HG02642 (cell line): ENCODE results near the gene ITPRIP.

Experiments used
- ATAC-seq: cut with Tn5 transposase; IDR thresholded peaks from one replicate; pipeline ENCODE4 v1.9.1; 2021; ENCODE audit warnings: mild to moderate bottlenecking; ENCODE audit not compliant: unreplicated experiment, poor library complexity

The ITPRIP gene

DNA sequence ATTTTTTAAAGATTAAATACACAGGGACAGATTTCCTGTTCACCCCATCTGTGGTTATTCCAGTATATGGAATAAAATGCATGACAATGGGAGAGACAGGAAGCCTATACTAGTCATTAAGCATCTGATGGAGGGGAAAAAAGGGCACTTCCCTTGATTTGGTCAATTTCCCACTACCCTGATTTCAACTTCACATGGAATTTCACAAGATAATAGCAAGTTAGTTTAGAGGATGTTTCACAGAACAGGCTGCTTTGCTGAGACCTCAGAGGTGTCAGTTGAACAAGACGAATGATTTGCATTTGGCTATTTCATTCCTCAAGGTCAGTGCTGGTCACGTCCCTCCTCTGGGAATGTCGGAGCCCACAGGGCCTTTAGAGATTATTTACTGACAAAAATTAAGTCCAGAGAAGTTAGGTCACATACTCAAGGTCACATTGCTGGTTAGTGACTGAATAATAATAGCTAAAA lies 4.7 kb upstream of the ITPRIP start:
- ATAC-seq, result no peak

DNA sequence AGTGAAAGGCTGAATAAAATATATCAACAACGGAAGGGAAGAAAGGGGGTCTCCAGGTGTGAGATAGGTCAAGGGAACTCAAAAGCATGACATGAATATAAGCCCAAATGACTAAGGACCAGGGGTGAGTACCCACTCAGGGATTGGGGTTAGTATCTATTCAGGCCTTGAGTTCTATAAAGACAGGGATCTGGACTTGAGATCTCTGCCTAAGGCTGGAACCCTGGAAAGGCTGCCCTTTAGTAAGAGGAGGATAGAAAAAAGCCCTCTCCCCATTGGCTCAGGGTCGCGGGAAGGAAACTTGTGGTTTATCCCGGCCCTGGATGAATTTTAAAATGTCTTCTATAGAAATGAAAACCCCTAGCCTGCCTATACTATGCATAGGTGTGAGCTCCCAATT lies 2.4 kb upstream of the ITPRIP start:
- ATAC-seq, result no peak

DNA sequence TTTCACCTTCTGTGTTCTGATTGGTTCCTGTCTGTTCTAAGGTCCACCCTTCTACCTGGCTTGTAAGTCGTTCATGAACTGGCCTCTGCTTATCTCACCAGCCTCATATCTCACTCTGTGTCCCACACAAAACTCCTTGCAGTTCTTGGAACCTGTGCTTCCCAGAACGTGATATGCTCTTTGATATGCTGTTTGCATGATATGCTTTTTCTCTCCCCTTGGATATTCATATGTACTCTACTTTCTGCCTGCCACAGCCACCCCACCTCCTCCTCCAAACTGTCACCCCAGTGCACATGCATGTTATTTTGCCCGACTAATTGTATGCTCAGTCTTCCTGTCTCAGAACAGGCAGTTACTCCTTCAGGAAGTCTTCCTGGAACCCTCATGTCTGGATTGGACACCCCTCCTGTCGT lies 1.9 kb upstream of the ITPRIP start:
- ATAC-seq, result no peak

- ATAC-seq, result no peak
Measured at GRCh38 chr10:104339469-104340110, 1.3 kb upstream of the ITPRIP start.

- ATAC-seq, result peak; percentile 51
Measured at GRCh38 chr10:104337521-104337984, 712 bp downstream of the ITPRIP start.

GRCh38 chr10:104336821-104337467 lies 1.3 kb downstream of the ITPRIP start:
- ATAC-seq, result peak; percentile 16

- ATAC-seq, result no peak
Measured at GRCh38 chr10:104334965-104335650, 3.2 kb downstream of the ITPRIP start.

- no peak for ATAC-seq
Measured at GRCh38 chr10:104334561-104334960, 3.7 kb downstream of the ITPRIP start.

- no peak for ATAC-seq
Measured at GRCh38 chr10:104333728-104334373, 4.4 kb downstream of the ITPRIP start.

DNA sequence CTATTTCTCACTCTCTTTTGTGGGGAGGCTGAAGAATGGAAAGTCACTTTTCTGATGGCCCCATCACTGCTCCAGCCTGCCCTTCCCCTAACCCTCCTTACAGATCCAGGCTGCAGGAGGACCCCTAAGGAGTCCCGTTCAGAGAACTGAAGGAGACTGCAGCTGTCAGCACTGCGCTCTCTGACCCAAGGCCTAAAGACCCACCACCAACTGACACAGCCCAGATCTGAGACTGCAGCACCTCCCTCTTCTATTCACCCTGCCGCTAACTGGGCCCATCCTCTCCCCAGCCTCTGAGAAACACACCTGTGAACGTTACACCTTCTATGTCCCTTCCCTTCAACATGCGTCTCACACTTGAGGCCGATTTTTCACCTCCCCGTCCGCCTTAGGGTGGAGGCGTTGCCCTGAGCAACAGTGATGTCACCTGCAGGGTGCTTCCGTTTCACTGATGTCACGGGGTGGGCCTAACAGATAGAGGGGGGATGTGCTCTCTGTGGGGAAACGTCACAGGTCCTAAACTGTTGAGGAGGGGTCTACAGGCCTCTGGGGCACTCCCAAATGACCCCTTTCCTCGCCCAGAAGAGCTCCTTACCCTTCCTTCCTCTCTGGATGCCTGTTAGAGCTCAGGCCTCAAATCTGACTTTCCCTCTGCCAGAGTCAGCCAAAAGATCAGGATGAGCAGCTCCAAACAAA lies 5.1 kb downstream of the ITPRIP start:
- no peak for ATAC-seq

DNA sequence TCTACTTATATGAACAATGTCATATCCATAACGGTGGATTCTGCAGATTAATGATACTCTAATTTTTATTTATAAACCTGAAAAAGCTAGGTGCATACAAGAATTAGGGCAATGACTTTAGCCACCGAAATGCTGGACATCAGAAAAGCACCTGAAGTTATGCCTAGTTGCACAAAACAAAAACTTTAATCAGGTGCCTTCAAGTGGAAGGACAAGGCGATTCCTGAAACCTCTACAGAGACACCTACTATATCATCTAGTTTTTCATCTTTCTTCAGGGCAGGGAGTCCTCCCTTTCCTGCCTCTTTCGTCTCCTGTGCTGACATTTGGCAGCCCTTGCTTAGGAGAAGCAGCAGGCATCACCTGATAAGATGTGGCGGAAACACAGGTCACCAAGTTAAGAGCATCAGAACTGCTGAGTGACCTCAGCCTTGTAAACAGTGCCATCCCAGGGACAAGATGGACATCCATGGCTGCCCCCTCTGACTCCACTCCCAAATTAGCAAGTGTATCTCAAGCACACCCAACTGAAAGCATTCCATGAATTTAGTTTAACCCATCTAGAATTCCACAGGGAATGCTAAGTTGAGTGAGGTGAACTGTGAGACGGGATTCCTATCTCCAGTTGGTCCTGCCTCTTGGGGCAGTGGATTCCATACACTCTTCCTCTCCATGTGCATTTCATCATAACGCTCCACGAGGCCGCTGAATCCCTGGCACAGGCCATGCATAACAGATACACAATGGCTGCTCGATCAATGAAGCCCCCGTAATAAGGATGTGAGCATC lies 5.8 kb downstream of the ITPRIP start:
- ATAC-seq, result no peak

DNA sequence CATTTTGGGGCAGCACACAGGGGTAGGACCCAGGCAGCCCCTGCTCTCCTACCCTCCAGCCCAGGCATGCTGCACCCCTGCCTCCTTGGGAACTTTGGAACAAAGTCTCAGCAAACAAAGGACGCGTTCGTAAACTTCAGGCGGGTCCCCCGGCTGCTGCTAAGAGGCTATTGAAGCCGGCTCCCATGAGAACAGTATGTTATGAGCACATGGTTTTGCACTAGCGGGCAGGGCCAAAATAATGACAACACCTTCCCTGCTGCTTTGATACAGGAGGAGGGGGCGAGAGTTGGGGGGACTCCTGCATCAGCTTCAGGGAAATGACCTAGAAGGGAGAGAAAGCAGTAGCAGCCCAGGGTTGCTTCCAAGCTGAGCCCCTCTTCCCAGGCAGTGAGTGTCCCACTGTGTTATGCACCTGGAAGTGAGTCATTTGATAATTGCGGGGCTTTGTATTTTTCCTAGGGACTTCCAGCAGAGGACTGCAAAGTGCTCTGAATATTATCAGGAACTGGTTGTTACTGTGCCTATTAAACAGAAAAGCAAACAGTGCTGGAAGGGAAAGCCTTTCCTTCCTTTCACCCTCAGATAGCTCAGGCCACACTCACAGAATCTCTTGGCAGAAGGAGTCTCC lies 6.9 kb downstream of the ITPRIP start:
- no peak for ATAC-seq

DNA sequence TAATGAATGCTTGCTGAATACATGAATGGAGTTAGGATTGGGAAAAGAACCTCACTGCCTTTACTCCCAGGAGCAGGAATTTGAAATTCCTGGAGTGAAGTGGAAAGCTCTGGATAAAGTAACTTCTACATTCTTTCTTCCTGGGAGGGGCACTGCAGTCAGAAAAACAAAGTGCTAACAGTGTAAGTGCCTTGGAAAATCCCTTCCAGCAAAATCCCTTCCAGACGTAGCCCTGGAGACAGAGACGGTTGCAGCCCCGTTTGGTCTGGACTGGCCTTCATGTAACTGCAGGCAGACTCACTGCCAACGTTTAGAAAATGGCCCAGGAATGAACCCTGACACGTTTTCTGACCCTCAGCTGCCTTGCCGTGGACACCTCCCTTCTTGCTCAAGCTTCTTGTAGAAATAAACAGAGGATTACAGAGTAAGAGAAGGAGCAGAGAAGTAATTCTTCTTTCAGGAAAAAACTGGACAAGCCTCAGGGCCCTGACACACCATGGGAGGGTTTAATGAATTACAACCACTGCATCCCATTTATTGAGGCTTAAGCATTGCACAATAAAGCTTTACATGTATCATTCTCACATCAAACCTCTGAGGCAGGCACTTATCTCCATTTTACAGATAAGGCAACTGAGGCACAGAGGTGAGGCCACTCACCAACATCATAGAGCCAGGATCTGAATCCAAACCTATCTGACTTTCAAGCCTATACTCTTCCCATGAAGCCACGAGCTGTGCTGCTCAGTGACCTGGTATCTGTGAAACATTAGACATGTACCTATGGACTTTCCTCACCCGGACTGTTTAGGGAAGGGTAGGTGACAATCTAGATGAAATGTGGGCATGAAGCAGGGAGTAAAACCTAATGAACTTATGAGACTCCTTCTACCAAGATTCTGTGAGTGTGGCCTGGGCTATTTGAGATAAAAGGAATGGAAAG lies 7.8 kb downstream of the ITPRIP start:
- no peak for ATAC-seq

- ATAC-seq, result no peak
Measured at GRCh38 chr10:104329735-104330134, 8.5 kb downstream of the ITPRIP start.

DNA sequence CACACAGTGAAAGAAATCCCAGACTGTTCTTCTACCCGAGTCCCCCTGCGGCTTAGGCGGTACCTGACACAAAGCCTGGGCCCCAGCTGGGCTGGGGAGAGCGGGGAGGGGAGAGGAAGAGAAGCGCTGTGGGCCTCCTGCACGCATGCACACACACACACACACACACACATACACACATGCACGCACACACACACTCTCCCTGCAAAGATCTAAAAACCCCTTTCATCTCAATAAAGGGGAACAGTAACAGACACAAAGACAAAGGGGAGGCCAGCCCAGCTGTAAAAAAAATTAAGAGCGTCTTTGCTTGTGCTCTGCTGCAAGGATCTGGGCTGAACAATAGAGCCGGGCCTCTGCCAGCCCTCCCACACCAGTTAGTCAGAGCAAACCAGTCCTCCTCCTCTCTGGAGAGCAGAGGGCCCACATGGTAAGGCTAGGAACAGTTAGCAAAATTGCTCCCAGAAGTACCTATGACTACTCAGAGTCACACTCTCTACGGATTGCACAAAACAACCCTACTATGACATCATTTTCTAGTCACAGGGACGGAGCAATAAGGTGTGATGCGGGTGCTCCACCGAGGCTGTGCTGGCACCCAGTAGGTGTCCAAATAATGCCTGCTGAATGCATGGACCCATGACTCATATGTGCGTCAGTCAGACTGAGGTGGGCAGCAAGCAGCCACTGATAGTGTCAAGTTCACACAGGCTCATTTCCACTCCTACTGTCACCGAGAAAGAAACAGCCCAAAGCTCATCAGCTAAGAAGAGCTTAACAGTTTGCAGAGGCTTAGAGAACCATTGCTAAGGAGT lies 9.2 kb downstream of the ITPRIP start:
- ATAC-seq, result peak; percentile 61

- ATAC-seq, result peak; percentile 20
Measured at GRCh38 chr10:104328646-104328895, 9.7 kb downstream of the ITPRIP start.
